Measurements from ENCODE around the gene SUSD5.

The SUSD5 gene

GRCh38 chr3:33218446-33219174, at the start of gene SUSD5:
Gene SUSD5 (minus strand): TSS chr3:33218810. CDS start chr3:33218797, 13 bp downstream.
- no peak for DNase-seq

- no peak for DNase-seq
These were observed 41.5 kb upstream of the SUSD5 start for GRCh38 chr3:33260104-33260503.

GRCh38 chr3:33256249-33256648, 37.6 kb upstream of the SUSD5 start:
- DNase-seq: no peak

- DNase-seq: no peak
These were observed 32.1 kb upstream of the SUSD5 start for GRCh38 chr3:33250712-33251111.

GRCh38 chr3:33246786-33247185, 28.2 kb upstream of the SUSD5 start:
- no peak for DNase-seq

- DNase-seq: no peak
These were observed 21.7 kb upstream of the SUSD5 start for GRCh38 chr3:33240261-33240660.

- DNase-seq: no peak
These were observed 20.3 kb upstream of the SUSD5 start for GRCh38 chr3:33238923-33239322.

GRCh38 chr3:33237439-33237838, 18.8 kb upstream of the SUSD5 start:
- no peak for DNase-seq

- no peak for DNase-seq
These were observed 17.4 kb upstream of the SUSD5 start for GRCh38 chr3:33236005-33236404.

GRCh38 chr3:33233884-33234283, 15.3 kb upstream of the SUSD5 start:
- DNase-seq: no peak

- DNase-seq: no peak
These were observed 13.3 kb upstream of the SUSD5 start for GRCh38 chr3:33231756-33232465.

GRCh38 chr3:33229947-33230346, 11.3 kb upstream of the SUSD5 start:
- DNase-seq: no peak

GRCh38 chr3:33229066-33229465, 10.5 kb upstream of the SUSD5 start:
- no peak for DNase-seq

- DNase-seq: no peak
These were observed 2.6 kb upstream of the SUSD5 start for GRCh38 chr3:33221241-33221640.

- DNase-seq: no peak
These were observed 521 bp upstream of the SUSD5 start for GRCh38 chr3:33219175-33219487.

- DNase-seq: no peak
These were observed 654 bp downstream of the SUSD5 start for GRCh38 chr3:33217866-33218445.

GRCh38 chr3:33215739-33216138, 2.9 kb downstream of the SUSD5 start:
- no peak for DNase-seq

GRCh38 chr3:33212406-33212805, 6.2 kb downstream of the SUSD5 start:
- DNase-seq: no peak

GRCh38 chr3:33211444-33211843, 7.2 kb downstream of the SUSD5 start:
- no peak for DNase-seq

GRCh38 chr3:33209357-33209756, 9.3 kb downstream of the SUSD5 start:
- no peak for DNase-seq

GRCh38 chr3:33202711-33203457, 15.7 kb downstream of the SUSD5 start:
- DNase-seq: no peak

GRCh38 chr3:33201195-33201594, 17.4 kb downstream of the SUSD5 start:
- no peak for DNase-seq

GRCh38 chr3:33196538-33196937, 22.1 kb downstream of the SUSD5 start:
- DNase-seq: no peak

- no peak for DNase-seq
These were observed 24.3 kb downstream of the SUSD5 start for GRCh38 chr3:33194303-33194702.

Data from GDM1 (cell line).